NCI-H1930 (cell line): Measurements from ENCODE around the gene SIM1.

Experiments used
- DNase-seq, 2 experiments: peaks; one replicate each; lab custom pipeline; 2025; lab: John Stamatoyannopoulos, UW

The SIM1 gene

DNA sequence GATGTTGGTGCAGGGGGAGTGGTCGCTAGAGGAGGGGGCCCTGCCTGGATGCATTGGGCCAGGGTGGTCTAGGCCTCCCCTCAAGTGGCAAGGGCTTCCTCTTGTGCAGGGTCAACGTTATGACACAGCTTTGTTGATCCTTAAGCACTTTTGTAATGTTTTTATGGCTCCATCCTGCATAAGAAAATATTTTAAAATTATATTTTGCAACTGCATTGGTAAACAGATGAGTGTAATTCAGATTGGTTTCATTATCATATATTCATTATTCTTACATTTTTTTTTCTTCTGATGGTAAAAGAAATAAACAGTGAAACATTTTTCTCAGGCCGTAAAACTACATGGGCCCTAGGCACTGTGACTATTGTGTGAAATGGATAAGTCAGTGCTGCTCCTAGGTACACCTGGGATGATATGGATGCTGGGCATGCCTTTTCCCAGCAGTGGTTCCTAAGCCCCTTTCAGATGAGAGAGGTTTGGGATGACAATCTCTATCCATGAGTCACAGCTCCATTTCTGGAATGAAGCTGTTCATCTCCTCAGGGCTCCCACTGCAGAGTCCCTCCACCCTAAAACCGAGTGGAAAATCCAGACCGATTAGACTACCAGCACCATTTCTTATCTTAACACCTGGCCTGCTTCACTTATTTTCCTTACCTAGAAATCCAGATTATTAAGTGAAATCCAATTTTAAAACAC is 5.8 kb upstream of the SIM1 start:
- DNase-seq, result no peak

DNA sequence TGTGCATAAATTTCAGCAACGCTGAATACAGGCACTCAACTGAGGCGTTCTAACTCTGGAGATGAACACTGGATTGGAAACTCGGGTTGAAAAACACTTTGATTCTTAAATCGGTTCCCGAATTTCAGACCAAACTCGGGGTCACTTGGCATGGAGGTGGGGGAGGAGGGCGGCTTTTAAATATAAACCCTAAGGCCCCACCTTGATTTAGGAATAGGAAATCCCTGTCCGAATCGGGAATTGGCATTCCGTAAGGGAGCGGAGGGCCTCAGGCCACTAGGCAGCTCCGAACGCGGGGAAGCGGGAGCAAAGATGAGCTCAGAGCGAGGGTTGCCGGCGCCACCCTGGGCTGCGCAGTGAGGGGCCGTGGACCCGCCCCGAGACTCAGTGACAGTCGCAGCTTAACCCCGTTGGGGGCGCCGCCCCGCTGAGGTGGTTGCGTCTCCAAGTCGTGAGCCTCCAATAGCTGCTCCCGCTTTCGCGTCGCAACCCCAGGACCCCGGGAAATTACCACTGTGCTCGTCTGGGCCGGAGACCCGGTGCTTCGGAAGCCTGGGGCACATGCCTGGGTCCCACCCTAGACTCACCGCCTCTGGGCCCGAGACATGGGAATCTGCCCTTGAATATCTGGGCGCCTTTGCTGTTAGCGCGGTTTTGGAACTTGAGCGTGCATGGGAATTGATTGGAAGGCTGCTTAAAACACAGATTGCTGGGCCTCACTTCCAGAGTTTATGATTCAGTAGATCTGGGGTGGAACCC is 4.6 kb upstream of the SIM1 start:
- DNase-seq, result no peak

DNA sequence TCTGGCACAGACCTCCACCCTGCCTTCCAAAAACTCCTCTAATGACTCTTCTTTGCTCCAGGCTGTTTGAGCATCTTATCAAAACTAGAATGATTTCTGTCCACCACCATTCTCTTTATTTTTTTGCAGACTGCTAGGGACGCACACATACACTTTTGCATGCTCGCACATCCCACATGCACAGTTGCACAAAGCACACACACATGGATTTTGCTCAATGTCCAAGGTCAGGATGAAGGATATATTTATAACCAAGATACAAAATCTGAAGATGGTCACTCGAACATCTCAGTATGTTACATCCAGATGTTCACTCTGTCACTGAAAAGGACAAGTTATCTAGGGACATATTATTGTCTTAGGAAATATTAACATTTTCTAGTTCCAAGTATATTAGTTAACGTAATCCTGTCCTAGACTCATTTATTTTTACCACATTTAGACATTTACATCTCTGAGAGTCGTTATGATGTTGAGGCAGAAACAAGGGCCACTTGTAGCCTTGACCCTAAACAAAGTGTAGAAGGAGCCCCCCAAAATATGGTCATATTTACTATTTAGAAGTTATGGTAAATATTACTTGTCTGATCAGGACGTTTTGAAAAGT is 3.4 kb upstream of the SIM1 start:
- DNase-seq, result no peak

DNA sequence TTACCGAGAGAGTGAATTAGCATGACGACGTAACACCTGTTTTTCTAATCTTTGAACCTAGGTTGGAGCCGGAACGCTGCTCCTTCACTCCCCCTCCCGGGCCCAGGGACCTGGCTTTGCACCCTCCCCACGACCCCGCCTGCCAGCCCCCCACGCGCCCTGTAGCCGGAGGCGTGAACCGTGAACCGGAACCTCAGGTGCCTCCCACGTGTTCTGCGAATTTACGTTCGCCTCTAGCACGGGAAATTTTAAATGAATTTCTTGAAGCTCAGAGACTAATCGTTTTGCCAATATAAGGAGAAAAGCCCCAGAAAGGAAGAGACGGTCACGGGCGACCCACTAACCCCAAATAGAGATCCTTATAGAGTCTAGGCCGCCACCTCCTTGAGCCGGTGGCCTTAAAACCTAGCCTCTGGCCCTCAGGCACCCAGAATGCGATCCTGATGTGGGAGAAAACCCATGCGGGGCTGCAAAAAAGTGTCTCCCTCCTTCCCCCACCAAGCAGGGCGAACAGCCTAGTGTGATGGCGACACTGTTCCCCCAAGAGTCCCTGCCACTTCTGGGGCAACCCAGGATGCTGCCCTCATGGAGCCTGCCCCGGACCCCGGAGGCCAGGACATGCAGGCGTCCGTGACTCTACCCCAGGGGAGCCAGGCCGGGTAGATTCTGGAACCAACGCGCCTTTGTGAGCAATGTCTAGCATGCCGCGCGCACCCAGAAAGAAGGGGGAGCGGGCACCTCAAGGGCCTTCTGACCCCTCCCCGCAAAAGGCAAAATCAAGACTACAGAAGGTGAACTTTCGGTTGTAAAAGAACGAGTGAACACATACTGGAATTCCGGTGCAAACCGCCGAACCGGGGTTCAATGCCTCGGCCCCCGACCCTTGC is 2.7 kb upstream of the SIM1 start:
- no peak for DNase-seq

DNA sequence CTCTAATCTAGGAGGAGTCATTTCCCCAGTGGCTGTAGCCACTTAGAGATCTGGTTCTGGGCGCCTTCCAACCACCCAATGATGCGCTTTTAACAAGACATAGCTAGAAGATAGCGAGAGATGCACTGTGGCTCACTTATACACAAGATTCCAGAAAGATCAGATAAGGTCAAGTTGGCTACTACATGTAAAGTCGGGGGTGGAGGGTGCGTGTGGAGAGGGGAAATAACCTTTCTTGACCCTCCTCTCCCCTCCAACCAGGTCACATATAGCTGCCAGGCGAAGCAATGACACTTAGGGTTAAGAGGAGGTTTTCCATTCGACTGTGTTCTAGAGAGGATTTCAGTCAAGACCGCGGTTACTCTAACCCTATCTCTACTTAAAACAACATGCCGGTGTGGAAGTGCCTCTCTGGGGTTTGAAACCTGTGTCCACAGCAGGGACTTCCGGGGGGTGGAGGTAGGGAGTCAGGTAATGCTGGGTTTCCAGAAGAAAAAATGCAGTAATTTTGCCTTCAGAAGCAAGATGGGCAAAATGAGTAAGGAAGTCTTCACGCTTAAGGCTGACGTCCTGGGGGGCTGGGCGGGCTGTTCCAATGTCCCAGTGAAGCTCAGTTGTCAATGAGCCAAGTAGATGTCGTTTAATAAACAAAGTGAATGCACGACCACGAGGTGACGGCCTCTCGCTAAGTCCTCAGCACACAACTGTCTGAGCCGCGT is 1.8 kb upstream of the SIM1 start:
- DNase-seq, result no peak

DNA sequence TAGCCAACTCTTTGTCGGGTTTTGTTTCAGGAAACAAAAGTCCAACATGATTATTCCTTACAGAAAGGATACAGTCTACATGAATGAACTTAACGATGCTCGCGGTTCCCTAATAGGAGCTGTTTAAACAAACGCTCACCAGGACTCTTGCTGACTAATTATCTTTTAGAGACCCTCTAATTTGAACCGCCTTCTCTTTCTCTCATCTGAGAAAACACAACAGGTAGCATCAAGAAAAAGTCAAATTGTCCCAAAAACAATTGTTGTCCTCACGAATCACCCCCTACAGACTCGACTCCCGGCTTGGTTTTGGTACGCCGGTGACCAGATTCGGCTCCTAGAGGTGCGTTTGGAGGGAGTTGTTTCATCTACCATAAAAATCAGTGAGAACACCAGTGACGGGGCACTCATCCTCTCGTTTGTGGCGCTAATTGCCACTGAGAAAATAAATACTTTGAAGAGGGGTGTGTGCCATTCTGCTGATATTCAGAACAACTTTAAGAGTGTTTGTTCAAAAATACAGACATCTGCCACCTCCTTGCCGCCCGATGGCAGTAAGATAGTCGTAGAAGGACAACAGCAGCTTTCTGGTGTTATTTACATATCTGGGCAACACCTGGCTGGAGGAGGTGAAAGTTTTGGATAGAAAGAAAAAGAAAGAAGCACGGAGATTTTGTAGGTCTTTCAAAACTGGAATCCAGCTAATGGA is 1.1 kb upstream of the SIM1 start:
- no peak for DNase-seq

DNA sequence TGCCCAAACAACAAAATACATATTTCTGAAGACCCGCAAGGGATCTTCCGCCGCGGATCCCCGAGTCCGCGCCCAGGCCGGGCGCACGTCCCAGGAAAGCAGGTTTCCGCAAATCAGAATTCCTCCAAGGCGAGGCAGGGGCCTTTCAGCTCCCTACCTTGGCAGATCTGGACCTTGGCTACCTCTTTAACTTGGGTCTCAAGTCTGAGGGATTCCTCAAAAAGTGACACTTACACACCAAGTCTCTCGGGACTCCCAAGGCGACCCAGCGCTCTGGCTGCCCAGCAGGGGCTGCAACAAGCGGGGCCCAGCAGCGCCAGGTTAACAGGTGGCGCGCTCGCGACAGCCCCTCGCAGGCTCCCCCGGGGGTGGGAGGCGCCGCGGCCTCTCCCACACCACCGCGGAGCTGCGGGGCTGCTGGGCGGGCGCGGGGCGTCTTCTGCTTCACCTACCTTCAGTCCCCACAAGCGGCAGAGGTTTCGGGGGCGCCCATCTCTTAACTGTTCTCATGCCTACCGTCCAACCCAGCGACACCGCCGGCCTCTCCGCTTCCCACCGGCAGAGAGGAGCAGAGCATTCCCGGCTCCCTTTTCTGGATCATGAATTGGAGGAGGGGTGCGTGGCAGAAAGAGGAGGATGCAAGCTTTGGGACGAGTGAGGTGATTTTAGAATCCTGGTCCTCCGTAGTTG is 414 bp downstream of the SIM1 start:
- no peak for DNase-seq

DNA sequence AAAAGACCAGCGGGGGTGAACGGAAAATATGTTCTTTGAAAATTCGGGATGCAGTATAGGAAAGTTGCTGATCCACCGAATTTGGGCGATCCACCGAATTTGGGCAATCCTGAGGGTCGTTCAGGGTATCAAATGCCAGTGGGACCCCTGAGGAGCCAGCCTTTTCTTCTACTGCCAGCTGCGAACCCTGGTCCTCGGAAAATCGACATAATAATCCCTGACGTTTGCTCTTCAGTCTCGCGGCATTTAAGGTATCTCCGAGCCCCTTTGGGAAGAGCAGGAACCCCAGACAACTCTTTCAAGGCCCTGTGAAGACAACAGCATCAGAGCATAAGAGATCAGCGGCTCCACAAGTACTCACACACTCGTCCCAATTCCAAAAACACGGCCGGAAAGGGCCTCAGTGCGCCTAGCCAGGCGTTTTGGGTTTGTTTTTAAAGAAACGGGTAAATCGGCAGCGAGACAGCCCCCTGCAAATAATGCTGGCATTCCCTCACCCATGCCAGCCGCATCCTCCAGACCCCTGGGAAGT is 1.0 kb downstream of the SIM1 start:
- DNase-seq, result no peak

DNA sequence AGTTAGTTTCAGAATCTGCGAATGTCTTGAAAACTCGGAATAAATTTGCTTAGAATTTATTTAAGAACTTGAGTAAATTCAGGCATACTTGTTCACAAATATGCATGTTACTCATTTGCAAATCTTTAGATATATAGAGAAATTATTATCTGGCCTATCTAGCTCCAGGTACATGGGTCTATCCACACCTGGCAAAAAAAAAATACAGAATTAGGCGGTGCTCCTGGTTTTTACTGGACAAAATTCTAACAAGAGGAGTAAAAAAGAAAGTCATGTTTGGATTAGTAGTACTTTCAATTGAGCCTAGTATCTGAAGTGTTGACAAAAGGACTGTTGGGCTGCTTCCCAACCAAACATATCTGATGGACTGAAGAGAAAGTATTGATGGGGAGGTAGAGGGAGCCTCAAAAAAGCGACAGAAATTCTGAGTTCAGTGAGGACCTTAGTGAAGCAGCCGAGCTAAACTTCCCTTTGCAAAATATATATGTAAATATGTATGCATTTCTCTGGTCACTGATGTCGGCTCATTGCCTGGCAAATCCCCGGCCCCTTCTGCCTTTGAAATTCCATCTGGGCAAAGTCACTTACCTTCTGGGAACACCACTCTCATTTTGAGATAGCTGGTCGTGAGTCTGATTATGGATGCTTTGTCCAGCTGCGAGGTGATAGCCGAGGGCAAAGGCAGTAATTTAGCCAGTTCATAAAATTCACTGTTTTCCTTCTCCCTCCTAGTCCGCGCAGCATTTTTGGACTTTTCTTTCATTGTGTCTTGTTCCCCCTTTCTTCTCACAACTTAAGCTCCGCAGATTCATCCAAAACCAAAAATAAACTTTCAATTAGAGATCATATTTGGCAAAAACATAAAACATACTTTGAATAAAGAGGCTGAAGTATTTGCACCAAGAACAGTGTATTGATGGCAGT is 1.8 kb downstream of the SIM1 start:
- DNase-seq, result no peak

DNA sequence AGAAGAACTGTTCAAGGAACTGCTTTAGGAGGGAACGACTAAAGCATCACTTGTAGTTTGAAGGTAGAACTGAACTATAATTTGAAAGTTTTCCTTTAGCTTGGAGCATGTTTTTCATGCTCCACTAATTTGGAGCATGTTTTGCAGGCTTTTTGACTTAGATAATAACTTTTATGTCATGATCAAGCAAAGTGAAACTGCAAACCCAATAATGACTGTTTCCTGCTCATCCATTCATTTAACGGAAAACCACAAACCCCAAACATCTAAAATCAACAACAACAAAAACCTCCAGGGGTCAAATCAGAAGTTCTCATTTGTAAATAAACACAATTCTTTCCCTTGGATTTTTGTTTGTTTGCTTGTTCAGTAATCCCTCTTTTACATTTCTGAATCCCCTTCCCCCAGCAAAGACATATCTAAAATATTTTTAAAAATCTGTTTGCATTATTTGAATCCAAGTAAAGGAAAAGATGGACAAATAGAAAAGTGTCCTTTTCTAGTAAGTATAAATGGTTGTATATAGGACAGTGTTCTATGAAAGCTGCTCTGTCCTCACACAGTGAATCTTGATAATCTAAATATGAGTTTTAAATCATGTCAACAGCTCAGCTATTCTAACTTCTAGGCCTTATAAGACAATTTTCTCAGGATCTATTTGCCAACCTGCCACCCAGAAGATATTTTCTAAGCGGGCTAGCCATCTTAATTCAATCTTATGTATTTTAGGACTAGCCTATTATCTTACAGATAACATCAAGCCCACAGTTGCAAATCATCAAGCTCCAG is 2.6 kb downstream of the SIM1 start:
- no peak for DNase-seq

DNA sequence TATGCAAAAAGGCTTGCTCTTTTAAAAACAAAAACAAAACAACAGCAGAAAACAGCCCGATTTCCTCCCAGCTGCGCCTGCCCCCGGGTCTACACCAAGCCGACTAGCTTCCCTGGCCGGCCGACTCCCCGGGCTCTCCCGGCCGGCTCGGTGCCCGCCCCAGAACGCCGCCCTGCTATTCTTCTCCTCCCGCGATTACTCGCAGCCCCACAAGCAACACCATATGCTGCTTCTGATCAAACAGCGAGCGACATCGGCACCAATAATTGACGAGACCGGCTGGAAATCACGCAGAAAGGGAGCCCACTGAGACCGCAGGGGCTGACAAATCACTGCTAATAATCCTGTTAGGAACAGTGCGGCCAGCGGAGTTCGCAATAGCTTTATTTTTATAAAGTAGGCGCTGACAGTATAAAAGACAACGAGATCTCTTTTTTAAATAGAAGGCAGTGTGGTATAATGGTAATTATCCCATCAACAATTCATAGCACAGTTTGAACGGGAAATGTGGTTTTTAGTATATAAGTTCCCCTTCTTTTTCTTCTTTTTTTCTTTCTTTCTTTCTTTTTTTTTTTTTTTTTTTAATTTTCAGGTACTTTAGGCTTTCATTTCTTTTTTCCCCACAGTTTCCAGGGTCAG is 3.3 kb downstream of the SIM1 start:
- DNase-seq, result no peak

DNA sequence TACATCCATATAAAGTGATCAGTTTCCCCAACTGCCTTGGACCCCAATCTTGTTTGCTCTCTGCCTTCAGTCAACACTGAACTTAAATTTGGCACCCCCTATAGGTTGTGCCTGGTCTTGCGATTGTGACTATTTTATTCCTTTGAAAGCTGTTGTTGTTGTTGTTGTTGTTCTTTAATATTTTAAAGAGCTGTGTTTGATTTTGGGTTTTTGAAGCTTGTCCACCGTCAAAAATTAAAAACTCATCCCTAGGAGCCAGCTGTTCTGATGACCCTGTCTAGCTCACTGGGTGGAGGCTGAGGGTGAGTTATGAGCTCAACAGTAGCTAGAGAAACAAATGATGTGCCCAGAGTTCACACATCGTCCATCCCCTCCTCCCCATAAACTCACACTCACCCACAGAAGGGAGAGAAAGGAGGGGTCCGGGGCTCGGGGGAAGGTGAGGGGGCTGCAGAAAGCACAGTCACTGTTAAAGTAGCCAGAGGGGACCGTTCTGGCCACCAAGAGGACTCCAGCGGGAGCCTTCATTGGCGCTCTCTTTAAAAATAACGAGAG is 4.0 kb downstream of the SIM1 start:
- no peak for DNase-seq

DNA sequence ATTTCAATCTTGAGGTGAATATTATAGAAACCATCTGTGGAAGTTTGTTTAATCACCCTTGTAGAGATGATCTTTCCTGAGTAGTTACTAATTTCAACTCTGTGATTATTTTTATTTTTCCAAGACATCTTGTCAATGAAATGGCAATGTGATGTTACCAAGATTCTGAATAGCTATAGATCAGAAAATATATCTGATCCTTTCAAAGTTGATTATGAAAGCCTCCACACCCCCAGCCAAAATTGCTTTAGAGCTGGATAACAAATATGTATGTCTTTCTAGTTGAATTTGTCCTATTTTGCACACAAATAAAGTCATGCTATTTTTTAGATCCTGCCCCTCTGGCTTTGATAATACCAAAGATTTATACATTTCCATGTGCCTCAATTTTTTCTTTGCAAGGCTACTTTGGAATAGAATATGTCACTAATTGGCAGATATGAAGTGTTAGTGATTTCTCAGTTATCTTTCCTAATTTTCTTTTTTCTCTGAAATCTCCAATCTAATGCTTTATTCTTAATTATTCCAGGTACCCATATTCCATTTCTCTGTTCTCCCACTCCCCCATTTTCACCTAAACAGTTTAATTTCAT is 5.0 kb downstream of the SIM1 start:
- DNase-seq, result no peak

DNA sequence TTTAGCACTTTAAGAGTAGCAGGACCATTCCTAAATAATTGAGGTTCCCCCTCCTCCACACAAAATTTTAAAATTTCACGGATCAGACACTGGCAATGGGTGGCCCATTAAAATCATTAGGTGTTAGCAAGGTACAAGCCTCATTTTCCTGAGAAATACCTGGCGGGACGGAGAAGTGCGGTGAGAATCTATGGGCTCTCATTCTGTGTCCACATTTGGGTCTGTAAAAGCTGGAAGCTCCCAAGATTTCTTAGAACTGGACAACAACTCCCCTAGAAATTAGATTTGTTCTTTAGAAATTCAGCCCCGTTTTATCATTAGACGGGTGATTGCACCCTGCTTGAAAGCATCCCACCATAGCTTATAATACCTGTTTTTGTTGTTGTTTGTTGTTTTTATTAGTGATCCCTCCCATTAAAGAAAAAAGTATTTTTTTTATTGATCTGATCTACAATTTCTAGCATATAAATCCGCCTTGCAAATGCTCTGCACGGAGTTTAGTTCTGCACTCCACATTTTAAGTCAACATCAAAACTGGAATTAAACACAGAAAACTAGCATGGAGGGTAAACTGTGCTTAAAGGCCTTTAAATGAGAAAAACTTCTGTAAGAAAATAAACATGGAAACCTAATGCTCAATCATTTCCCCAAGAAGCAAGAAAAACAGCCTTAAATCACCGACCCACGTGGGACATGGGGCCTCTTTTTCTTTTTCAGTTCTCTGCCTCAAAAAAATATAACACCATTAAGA is 5.7 kb downstream of the SIM1 start:
- DNase-seq, result no peak

DNA sequence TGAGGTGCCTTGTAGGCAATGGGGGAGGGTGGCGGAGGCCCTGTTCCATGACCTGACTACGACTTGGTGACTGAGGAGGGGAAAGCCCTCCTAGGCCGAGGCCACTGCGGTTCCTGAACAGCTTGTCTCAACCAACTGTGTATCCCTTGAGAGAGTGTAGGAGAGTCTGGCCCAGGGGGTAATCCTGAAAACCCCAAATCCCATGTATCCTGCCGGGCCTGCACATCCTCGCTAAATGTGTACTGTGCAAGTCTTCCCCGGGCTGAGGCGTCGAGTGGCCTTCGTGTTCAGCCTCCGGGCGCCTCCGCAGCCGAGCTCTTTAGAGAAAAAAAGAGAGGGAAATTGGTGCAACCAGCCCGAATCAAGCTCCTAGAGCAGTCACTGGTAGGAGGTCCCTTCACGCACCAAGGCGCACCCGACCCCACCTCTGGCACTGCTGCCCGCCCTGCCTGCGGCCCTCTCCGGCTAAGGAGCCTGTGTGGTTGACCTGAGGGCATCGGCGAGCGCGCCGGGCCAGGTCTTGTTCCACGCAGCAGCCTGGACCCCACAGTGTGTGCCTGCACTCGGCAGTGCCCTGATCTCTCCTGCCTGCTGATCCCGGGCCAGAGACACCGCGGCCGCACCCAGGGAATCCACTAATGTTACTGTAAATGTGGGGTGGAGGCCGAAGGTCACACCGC is 7.3 kb downstream of the SIM1 start:
- DNase-seq, result no peak

DNA sequence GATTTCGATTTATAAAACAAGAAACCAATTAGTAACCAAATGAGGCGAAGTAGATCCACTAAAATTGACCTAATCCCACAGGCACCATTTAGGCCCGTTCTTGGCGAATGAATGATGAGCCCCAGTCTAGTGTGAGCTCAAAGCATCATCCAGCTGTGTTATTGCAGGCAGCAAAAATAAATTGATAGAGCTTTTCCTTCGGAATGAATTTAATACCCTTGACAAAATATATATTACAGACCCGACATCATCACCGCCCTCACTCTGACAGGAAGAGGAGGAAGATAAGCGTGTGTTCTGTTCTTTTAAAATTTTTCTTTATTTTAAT is 7.8 kb downstream of the SIM1 start:
- no peak for DNase-seq
